NCI-H510A (cell line): ENCODE results near the gene MOGAT1.

ENCODE experiments used
- DNase-seq: peaks from one replicate; lab custom pipeline; 2025; lab: John Stamatoyannopoulos, UW

The MOGAT1 gene, protein sequence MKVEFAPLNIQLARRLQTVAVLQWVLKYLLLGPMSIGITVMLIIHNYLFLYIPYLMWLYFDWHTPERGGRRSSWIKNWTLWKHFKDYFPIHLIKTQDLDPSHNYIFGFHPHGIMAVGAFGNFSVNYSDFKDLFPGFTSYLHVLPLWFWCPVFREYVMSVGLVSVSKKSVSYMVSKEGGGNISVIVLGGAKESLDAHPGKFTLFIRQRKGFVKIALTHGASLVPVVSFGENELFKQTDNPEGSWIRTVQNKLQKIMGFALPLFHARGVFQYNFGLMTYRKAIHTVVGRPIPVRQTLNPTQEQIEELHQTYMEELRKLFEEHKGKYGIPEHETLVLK

DNA sequence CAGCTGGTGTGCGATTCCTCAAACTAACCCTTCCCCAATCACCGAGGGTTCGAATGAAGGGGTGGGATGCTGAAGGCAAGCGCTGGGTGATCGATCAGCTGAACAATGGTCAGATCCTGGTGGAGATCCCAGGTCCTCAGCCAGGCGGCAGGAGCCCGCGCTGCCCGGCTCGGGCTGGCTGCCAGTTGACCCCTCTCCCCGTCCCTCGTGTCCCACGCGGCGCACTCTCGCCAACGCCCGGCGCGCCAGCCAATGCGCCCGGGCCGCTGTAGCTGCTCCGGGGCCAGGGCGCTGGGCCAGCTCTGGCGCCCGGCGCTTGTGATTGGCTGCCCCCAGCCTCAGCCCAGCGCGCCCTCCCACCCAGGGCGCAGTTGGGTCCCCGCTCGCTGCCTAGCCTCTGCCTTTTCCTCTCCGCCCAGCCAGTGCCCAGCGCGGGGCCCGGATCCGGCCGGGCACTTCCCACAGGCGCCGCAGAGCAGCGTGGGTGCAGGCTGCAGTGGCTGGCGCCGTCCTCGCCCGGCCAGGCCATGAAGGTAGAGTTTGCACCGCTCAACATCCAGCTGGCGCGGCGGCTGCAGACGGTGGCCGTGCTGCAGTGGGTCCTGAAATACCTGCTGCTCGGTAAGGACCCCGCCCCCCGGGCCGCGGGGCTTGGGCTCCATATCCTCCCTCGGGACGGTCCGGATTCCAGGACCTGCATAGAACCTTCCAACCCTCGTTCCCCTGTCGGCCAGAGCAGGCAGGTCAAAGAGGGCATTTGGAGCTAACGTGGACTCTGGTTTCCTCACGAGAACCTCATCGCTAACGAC lies at the start of gene MOGAT1:
MOGAT1 (plus strand) TSS at position 400 of the 809 bp plus-strand sequence; CDS start at position 528, 128 bp downstream.
- peak; percentile 16 for DNase-seq

DNA sequence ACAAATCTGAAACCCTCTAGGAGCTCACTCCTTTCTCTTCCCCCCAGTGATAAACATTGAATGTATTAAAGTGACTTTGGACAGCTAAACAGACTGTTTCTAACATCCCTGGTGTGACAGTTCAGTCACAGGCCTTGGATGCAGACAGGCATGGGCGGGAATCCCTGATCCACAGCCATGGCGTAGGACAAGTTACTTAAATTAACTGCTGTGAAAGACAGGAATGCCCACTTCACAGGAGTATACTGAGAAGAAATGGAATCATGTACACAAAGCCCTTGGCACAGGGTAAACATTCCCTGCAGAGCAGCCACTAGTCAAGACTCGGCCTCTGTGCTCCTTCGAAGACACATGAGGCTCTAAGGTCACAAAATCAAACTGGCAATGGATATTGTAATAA lies 49.6 kb upstream of the MOGAT1 start:
- DNase-seq, result no peak

DNA sequence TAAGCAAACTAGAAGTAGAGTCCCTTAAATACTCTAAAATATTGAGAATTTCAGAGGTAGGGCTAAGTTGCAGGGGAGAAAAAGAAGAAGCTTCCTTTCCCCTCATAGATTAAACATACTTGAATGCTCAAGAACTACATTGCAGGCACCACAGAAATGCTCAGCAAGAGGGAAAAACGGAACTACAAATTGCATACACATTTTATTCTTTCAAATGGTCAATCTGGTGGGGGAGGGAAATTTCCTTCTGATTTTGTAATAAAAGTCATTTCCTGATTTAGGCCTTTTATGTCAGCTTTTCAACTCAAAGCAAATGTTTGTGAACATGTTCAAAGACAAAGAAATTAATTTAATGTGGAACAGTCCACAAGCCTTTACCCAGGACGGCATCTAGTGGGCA lies 48.5 kb upstream of the MOGAT1 start:
- no peak for DNase-seq

DNA sequence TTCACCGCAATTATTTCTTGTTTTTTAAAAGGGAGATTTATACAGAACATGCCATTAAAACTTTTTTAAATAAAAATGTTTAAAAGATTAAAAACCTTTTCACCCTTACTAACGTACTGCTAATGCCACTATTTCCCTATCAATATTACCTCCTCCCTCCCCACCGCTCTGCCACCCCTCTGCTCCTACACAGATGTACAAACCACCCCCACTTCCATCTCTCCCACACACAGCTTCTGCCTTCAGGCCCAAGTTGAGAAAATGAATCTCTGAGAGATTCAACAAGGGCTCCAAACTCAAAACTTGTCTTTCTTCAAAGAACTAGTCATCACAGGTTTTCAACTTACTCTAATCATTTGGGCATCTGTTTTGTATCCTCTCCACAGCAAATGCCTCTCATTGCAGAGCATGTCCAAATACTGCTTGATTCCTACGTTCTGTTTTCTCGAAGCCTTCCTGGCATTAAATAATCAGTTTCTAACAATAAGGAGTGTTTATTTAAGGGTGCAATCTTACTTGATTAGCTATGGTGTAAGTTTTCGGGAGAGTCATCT lies 47.6 kb upstream of the MOGAT1 start:
- no peak for DNase-seq

DNA sequence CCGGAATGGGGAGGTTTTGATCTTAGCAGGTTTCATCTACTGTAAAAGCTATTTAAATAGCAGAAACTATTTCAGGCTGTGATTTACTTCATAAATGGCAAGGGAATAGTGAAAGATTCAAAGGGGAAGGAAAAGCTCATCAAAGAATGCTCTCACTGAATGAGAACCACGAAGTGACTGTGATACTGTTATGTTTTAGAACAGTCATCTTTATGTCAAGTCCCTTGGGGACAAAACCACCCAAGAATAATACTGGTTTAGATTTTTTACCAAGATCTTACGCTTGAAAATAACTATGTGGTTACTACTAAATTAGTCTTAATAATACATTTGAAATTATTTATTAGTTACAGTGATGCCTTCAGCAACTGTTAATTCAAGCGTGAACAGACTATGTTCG lies 43.7 kb upstream of the MOGAT1 start:
- no peak for DNase-seq

DNA sequence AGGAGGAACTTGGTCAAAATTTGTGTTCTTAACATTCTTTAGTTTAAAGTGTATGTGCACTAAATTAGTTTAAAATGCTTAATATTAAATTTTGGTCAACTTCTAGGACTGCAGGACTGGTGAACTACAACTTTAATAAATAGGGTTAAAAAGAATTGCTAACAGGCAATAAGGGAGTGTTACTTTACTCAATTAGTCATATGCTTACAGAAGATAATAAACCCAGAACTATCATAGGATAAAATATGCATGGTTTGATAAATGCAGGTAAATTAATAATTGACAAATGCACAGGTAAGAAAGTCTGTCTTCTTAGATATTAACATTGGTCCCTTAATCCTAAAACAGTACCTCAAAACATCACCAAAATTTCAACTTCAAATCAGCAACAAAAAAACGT lies 36.2 kb upstream of the MOGAT1 start:
- no peak for DNase-seq

DNA sequence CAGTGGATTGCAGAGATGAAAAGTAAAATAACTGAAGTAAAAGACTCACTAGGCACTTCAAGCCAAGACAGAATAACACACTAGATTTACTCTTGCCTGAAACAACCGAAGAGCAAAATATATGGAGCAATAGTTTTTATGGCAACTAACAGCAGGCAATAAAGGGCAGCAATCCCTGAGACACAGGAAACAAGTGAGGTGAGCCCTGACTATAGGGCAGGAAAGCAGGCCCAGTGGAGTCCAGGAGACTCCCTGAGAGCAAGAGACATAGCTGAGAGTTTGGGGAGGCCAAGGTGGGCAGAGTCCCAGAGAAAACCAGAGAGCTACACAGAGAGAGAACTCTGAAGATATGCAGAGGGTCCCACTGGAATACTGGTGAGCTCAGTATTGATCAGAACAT lies 34.4 kb upstream of the MOGAT1 start:
- no peak for DNase-seq

DNA sequence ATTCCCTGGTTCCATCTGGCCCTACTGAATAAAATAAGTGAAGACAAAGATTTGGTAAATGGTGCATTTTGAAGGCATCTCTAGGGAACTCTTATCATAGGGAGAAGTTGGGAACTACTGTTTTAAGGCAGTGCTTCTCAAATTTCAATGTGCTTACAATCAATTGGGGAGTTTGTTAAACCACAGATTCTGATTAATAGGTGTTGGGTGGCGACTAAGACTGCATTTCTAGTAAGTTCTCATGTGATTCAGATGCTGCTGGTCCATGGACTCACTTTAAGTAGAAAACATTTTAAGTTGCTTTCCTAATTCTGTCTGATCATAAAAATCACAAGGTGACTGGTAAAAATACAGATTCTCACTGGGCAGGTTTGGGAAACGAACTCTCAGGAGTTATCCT lies 30.1 kb upstream of the MOGAT1 start:
- DNase-seq, result no peak

DNA sequence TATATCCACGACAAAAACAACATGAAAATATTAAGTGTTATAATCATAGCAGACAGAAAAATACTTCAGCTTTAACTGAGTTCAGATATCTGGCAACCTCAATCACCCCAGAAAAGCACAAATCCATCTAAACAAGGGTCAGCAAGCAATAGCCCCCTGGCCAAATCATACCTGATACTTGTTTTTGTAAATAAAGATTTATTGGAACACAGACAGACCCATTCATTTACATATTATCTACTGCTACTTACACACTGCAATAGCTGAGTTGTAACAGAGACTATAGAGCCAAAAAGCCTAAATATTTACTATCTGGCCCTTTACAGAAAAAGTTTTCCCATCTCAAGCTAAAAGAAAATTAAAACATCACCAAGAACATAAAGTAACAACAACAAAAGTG lies 28.3 kb upstream of the MOGAT1 start:
- no peak for DNase-seq

DNA sequence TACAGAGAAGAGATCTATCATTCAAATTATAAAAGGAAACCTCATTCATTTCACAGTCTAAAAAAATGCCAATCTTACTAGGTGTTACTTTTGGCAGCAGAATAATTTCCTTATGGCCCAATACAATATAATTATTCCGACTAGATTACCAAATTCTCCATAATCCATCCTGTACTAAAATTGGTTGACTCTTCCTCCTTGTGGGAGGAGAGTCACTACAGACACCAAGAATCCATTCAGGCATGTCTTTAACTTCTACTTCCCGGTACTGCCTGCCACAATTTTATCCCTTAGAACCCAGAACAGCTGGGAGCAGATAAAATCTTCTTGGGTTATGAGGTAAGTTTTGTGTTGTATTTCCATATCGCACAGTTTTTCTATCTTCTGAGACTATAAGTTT lies 25.4 kb upstream of the MOGAT1 start:
- no peak for DNase-seq

DNA sequence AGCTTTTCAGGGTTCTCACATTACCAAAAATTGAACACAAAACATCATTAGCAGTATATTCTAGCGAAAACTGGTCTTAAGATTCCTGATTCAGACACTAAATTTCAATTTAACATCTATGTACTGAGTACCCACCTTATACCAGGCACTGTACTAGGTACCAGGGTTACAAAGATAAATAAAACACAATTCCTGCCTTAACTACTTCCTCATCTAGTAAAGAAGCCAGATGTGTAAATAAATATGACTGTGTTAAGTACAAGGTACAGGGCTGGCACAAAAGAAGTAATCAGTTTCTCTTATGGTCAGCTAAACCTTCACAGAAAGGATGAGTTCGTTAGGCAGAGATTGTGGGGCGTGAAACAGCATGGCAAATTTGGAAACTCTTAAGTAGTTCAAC lies 21.7 kb upstream of the MOGAT1 start:
- no peak for DNase-seq

DNA sequence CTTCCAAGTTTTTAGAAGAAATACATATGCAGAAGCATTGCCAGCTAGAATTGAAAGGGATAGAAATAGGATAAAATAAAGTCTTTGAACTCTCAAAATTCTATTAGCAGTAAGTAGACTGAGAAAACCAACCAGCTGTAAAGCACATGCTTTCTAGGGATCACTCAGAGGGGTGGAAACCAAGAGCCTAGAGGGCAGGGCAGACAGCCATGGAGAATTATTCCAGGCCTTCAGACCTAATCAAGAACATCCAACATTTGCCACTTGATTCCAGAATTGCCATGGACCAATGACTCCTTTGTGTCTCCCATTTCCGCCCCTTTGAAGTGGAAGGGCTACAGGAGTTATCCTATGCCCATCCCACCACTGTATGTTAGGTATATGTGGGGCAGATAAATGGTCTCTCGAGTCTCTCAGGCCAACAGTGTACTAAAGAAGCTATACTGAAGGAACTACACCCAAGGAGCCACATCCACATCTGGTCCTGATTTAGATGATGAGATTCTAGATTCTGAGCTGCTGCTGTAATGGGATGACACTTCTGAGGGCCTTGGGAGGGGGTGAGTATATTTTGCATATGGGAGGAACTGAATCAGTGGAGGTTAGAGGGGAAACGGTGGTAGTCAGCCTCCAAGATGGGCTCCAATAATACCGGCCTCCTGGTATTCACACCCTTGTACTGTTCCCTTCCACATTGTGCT lies 19.6 kb upstream of the MOGAT1 start:
- peak; percentile 4 for DNase-seq

DNA sequence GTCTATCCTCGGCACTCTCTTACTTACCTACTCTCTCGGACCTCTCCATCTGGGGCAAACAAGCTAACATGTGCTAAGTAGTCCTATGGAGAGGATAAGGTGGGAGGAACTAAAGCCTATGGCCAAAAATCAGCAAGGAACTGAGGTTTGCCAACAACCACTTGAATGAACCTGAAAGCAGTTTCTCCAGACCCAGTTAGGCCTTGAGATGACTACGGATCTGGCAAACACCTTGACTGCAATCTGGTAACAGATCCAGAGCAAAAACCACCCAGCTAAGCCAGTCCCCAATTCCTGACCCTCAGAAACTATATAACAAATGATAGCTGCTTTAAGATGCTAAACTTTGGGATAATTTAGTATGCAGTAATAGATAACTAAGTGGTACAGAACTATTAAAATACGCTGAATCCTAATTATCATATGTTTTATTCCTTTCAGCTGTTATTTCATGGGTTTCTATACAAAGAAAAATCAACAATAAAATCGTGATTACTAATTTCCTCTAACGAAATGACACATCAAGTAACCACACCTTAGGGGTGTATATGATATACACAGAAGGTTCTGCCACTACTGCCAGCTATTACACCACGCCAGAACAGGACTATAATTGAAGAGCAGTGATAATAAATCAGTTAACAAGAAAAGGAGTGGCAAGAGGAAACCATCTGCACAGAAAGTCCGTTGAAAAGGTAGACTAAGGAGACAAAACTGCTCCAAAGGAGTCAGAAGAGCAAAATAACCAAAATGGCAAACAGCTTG lies 18.8 kb upstream of the MOGAT1 start:
- DNase-seq, result no peak

DNA sequence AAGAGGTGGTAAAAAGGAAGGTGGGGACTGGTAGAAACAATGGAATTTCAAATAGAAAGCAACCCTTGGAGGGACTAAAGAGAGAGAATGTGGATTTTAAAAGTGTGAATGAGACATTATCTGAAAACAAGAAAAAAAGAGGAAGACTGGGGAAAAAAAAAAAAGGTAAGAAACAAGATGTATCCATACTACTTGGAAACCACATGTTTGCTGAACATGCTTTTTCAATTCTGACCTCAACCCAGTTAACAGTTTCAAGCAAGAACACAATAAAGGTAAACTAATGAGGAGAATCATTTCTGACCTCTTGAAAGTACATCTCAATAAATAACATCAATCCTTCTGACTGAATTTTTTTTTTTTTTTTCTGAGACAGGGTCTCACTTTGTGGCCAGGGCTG lies 18.2 kb upstream of the MOGAT1 start:
- no peak for DNase-seq

DNA sequence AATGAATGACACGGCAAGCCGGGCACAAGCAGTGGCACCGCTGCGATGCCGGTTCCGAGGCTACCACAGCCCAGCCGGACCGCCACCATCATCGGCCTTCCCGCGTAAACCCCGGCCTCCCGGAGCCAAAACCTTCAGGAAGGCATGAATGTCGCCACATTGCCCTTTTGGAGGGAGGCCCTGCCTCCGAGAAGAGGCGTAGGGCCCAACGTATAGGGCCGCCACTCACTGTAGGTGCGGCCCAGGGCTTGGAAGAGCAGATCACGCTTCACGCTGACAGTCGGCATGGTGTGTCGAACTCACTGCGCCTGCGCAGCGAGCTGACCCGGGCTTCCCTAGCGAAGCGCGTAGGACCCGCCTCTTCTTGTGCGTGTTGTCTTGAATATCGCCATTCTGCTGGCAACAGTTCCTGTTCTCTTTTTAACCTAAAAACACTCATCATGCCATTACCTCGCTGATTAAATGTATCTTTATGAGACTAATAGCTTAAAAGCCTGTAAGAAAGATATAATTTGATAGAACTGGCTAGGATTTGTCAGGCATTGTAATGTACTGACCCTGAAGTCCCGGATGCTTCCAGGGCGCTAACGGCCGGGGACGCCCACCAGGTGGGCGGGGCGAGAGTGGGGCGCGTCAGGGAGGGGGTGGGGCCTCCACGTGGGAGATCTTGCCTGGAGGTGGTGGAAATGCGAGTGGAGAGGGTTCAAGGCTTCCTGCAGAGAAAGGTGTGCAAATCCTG lies 15.5 kb upstream of the MOGAT1 start, which contains the start of gene FARSB:
FARSB (minus strand) TSS at position 306 of the 739 bp plus-strand sequence; CDS start at position 287, 19 bp downstream.
- peak; percentile 85 for DNase-seq

DNA sequence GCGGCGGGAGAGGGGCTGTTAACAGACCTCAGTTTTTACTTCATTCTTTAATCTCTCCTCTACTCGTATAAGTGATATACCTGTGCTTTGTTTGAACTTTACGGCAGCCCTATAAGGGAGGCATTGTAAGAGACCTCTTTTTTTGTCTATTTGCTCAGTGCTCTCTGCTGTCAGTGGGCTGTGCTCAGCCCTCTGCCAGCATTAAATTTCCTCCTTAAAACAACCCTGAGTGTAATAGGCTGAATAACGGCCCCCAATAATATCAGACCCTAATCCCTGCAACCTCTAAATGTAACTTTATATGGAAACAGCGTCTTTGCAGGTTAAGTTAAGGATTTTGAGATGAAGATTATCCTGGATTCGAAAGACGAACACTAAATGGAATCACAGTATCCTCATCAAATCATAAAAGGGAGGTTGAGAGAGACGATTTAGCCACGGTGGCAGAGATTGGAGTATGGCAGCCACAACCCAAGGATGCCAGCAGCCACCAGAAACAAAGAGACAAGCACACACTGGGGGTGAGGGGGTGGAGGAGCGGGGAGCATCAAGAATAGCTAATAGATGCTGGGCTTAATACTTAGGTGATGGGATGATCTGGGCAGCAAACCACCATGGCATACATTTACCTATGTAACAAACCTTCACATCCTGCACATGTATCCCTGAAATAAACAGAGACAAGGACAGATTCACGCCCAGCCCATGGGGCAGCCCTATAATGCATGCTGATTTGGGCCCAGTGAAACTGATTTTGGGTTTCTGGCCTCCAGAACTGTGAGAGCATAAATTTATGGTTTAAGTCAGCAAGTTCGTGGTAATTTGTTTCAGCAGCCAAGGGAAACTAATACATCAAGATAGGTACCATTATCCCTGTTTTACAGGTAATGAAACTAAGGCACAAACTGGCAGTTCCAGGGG lies 14.7 kb upstream of the MOGAT1 start:
- DNase-seq, result peak; percentile 2

DNA sequence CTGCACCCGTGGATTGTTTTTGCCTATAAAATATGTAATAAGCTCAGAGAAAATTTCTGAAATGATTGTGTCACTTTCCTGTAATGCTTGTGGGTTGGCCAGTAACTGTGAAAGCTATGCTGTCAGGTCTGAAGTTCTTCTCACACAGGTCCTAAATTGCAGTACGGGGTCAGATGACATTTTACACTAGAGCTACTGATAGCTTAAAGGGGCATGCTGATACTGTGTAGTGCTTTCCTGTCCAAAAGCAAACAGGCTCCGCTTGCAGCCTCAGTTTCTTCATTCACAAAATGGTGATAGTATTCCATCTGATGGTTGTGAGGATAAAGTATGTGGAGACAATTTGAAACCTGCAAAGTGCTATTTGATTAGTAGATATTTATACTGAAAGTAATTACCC lies 8.0 kb upstream of the MOGAT1 start:
- DNase-seq, result no peak

DNA sequence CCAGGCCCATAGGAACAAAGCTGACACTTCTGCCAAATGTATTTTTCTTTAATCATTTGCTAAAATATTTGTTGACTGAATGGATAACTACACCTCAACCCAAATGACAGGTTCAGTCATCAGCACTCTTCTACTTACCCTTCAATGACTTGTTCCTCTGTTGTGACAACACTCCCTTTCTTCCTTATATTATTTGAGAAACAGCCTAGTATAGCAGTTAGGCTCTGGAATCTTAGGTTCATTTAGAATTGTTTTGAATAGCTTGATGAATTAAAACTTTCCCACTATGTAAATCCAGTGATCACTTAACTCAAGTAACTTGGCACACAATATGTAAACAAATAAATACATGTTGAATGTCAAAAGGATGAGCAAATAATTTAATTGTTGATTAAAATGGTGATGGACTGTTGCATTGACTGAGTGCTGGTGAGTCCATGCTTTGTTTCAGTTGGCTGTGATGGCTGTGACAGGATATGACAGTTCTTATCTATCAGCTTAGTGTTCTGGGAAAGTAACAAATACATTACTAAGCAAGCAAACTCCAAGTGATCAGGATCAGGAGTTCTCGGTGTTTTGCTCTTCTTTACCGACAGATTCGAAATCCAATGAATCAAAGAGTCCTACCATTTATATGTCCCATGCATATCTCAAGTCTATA lies 2.8 kb upstream of the MOGAT1 start:
- no peak for DNase-seq

DNA sequence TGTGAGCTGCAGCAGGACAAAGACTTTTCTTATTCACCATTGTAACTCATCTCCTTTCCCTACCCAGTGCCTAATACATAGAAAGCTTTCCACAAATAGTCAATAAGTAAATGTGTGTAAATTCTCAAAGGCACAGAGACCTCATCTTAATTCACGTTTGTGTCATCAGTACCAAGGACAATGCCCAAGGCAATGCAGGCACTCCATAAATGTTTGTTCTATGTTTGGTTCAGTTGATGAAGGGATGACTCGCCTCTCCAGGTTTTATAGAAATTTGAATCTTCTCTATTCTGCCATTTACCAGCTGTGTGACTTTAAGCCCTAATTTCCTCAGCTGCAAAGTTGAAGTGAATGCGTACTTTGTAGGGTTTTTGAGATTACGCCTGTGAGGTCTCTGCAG lies 2.1 kb upstream of the MOGAT1 start:
- DNase-seq, result no peak
